H1 (cell line): Measurements from ENCODE around the gene FADS2. TPM values are rescaled to one million over a fixed set of nuclear protein-coding genes. Genes with fewer than 3 reads are reported as not detected.

Source experiments
- CTCF ChIA-PET: fragments of 300-600 bp; sonication (Branson Sonifier 250); formaldehyde crosslinking; loops from one replicate; lab custom pipeline; 2021; ENCODE audit not compliant: partially characterized antibody; lab: Charles Lee
- POLR2A ChIA-PET: fragments of 300-600 bp; sonication (Branson Sonifier 250); formaldehyde crosslinking; loops from one replicate; lab custom pipeline; 2021; ENCODE audit warnings: inconsistent platforms; ENCODE audit not compliant: partially characterized antibody; lab: Charles Lee
- DNase-seq, 2 experiments: peaks; one replicate each; pipeline versions ENCODE4 v3.0.0 to v3.0.0-alpha.2; 2010 to 2022; ENCODE audit warnings: low spot score in 2 of 2, low read depth in 1 of 2, mixed read lengths in 1 of 2
- FAIRE-seq: peaks from 2 replicates; lab custom pipeline; 2011; peaks lifted over from hg19 to GRCh38; lab: Jason Lieb, UNC
- H2AFZ ChIP-seq: 2 replicates; pipeline ENCODE4 v1.8.1; 2012; ENCODE audit warnings: low read length, inconsistent platforms
- H2AK5ac ChIP-seq: 2 replicates; pipeline ENCODE4 v1.6.1; 2013; ENCODE audit warnings: low read depth, low read length
- H2BK120ac ChIP-seq: replicated peaks from 2 replicates; pipeline ENCODE3; 2013; ENCODE audit warnings: low read depth, low read length, inconsistent platforms
- H2BK12ac ChIP-seq: 2 replicates; pipeline ENCODE4 v1.6.1; 2013; ENCODE audit warnings: low read depth, low read length
- H2BK15ac ChIP-seq: 2 replicates; pipeline ENCODE4 v1.6.1; 2013; ENCODE audit warnings: low read length
- H2BK20ac ChIP-seq: 2 replicates; pipeline ENCODE4 v1.6.1; 2013; ENCODE audit warnings: low read length
- H2BK5ac ChIP-seq: 2 replicates; pipeline ENCODE4 v1.6.1; 2013; ENCODE audit warnings: low read depth, low read length
- H3K14ac ChIP-seq: 2 replicates; pipeline ENCODE4 v1.6.1; 2013; ENCODE audit warnings: inconsistent platforms; ENCODE audit not compliant: insufficient read length
- H3K18ac ChIP-seq: 2 replicates; pipeline ENCODE4 v1.6.1; 2013; ENCODE audit warnings: low read length; ENCODE audit errors: extremely low read depth
- H3K23ac ChIP-seq: 2 replicates; pipeline ENCODE4 v1.6.1; 2013; ENCODE audit warnings: inconsistent platforms; ENCODE audit not compliant: insufficient read length
- H3K23me2 ChIP-seq: 2 replicates; pipeline ENCODE4 v1.6.1; 2013; ENCODE audit warnings: low read depth, low read length
- H3K27ac ChIP-seq: 2 replicates; pipeline ENCODE4 v1.6.1; 2011; ENCODE audit warnings: low read depth, low read length, inconsistent platforms
- H3K27me3 ChIP-seq, 4 experiments: replicated peaks in 1 of 4; 1 replicate in 1 of 4; 2 replicates in 3 of 4; pipeline versions ENCODE4 v1.6.1 to v1.8.1; 2011 to 2013; ENCODE audit warnings: low read length in 3 of 4, mild to moderate bottlenecking in 3 of 4, inconsistent platforms in 2 of 4, mixed read lengths in 2 of 4, moderate library complexity in 1 of 4; ENCODE audit not compliant: control insufficient read depth in 3 of 4, insufficient read depth in 3 of 4; ENCODE audit errors: extremely low read depth in 1 of 4
- H3K36me3 ChIP-seq, 4 experiments: 2 replicates each; pipeline versions ENCODE4 v1.6.1 to v1.8.1; 2011 to 2013; ENCODE audit warnings: mild to moderate bottlenecking in 4 of 4, low read length in 3 of 4, moderate library complexity in 2 of 4, control low read depth in 1 of 4, inconsistent platforms in 1 of 4; ENCODE audit not compliant: insufficient read depth in 4 of 4, control insufficient read depth in 2 of 4
- H3K4ac ChIP-seq: replicated peaks from 2 replicates; pipeline ENCODE3; 2013; ENCODE audit warnings: low read length, low read depth, mixed read lengths, inconsistent platforms; ENCODE audit not compliant: insufficient read length
- H3K4me1 ChIP-seq, 4 experiments: replicated peaks in 1 of 4; 1 replicate in 1 of 4; 2 replicates in 3 of 4; pipeline versions ENCODE4 v1.6.1 to v1.8.1; 2011 to 2013; ENCODE audit warnings: low read length in 3 of 4, inconsistent platforms in 2 of 4, mixed read lengths in 1 of 4; ENCODE audit not compliant: insufficient read depth in 4 of 4, control insufficient read depth in 3 of 4
- H3K4me2 ChIP-seq, 2 experiments: 2 replicates each; pipeline versions ENCODE4 v1.6.1 to v1.8.1; 2011 to 2013; ENCODE audit warnings: low read depth in 2 of 2, low read length in 2 of 2, control low read depth in 1 of 2, inconsistent platforms in 1 of 2, mild to moderate bottlenecking in 1 of 2; ENCODE audit not compliant: insufficient read depth in 1 of 2
- H3K4me3 ChIP-seq, 4 experiments: fragments of 200-600, 300-600 bp in 1 of 4; sonication (generic), shearing (Covaris generic), sonication (Bioruptor Twin) in 1 of 4; 2 replicates each; pipeline versions ENCODE4 v1.5.1 to v1.8.1; 2011 to 2016; ENCODE audit warnings: low read length in 4 of 4, low read depth in 3 of 4, control low read depth in 2 of 4, inconsistent platforms in 2 of 4, mild to moderate bottlenecking in 2 of 4, mixed read lengths in 1 of 4, moderate library complexity in 1 of 4; ENCODE audit not compliant: insufficient read depth in 2 of 4; ENCODE audit errors: extremely low read depth in 1 of 4
- H3K56ac ChIP-seq: replicated peaks from 2 replicates; pipeline ENCODE3; 2013; ENCODE audit warnings: low read depth, mild to moderate bottlenecking, mixed read lengths, low read length, inconsistent platforms; ENCODE audit not compliant: insufficient read length
- H3K79me1 ChIP-seq: 2 replicates; pipeline ENCODE4 v1.6.1; 2013; ENCODE audit warnings: low read depth, low read length, control low read depth
- H3K79me2 ChIP-seq, 2 experiments: 2 replicates each; pipeline versions ENCODE4 v1.6.1 to v1.8.1; 2012 to 2013; ENCODE audit warnings: low read length in 2 of 2, mild to moderate bottlenecking in 2 of 2, inconsistent platforms in 1 of 2; ENCODE audit not compliant: insufficient read depth in 2 of 2, control insufficient read depth in 1 of 2
- H3K9ac ChIP-seq, 4 experiments: replicated peaks in 1 of 4; 1 replicate in 1 of 4; 2 replicates in 3 of 4; pipeline versions ENCODE4 v1.6.1 to v1.8.1; 2011 to 2013; ENCODE audit warnings: low read depth in 3 of 4, low read length in 3 of 4, control low read depth in 2 of 4, mild to moderate bottlenecking in 2 of 4, moderate library complexity in 2 of 4, inconsistent platforms in 1 of 4; ENCODE audit errors: extremely low read depth in 1 of 4
- H3K9me3 ChIP-seq, 2 experiments: 2 replicates each; pipeline versions ENCODE4 v1.6.1 to v1.8.1; 2012 to 2013; ENCODE audit warnings: mild to moderate bottlenecking in 2 of 2, moderate library complexity in 2 of 2, control low read depth in 1 of 2, inconsistent platforms in 1 of 2, low read depth in 1 of 2, low read length in 1 of 2, mixed read lengths in 1 of 2; ENCODE audit not compliant: insufficient read depth in 2 of 2
- H4K20me1 ChIP-seq, 2 experiments: replicated peaks in 1 of 2; 2 replicates each; pipeline versions ENCODE3 to v1.8.1; 2011 to 2013; ENCODE audit warnings: inconsistent platforms in 2 of 2, low read length in 2 of 2, mild to moderate bottlenecking in 1 of 2; ENCODE audit not compliant: insufficient read depth in 2 of 2, control insufficient read depth in 1 of 2
- H4K5ac ChIP-seq: 2 replicates; pipeline ENCODE4 v1.6.1; 2013; ENCODE audit warnings: low read length, low read depth, mixed read lengths, inconsistent platforms; ENCODE audit not compliant: insufficient read length
- H4K8ac ChIP-seq: 2 replicates; pipeline ENCODE4 v1.8.0; 2013; ENCODE audit warnings: mild to moderate bottlenecking, moderate library complexity, low read length, inconsistent platforms; ENCODE audit not compliant: insufficient read depth; ENCODE audit errors: extremely low read depth
- H4K91ac ChIP-seq: replicated peaks from 2 replicates; pipeline ENCODE3; 2013; ENCODE audit warnings: low read length, mixed read lengths, inconsistent platforms; ENCODE audit not compliant: insufficient read length
- CBX8 ChIP-seq: fragments of 300-800, 300-1000 bp; sonication (generic); IDR thresholded peaks from 2 replicates; pipeline ENCODE4 v1.7.1; 2016; ENCODE audit warnings: low read depth, low read length, borderline replicate concordance
- CTBP2 ChIP-seq: IDR thresholded peaks from 2 replicates; pipeline ENCODE4 v1.7.0; 2011; ENCODE audit warnings: borderline replicate concordance, mild to moderate bottlenecking, moderate library complexity, mixed read lengths, low read length; ENCODE audit not compliant: insufficient read depth, insufficient read length
- EP300 ChIP-seq, 2 experiments: IDR thresholded peaks; 1 replicate in 1 of 2; 2 replicates in 1 of 2; pipeline ENCODE4 v1.6.1; 2011 to 2012; ENCODE audit warnings: low read depth in 2 of 2, low read length in 2 of 2, mild to moderate bottlenecking in 2 of 2, borderline replicate concordance in 1 of 2, inconsistent platforms in 1 of 2, moderate library complexity in 1 of 2
- EZH2 ChIP-seq: fragments of 200-600 bp; sonication (generic); IDR thresholded peaks from 2 replicates; pipeline ENCODE4 v1.7.1; 2012; ENCODE audit warnings: low read depth, mild to moderate bottlenecking, moderate library complexity, low read length, inconsistent platforms; ENCODE audit not compliant: severe bottlenecking
- FOSL1 ChIP-seq: IDR thresholded peaks from 2 replicates; pipeline ENCODE4 v1.6.1; 2011; ENCODE audit warnings: mild to moderate bottlenecking, low read depth, low read length, moderate library complexity; ENCODE audit not compliant: insufficient read depth
- GABPA ChIP-seq: IDR thresholded peaks from 2 replicates; pipeline ENCODE4 v1.6.1; 2011; ENCODE audit warnings: mild to moderate bottlenecking, low read length, moderate library complexity, borderline replicate concordance; ENCODE audit not compliant: insufficient read depth
- RBBP5 ChIP-seq: IDR thresholded peaks from 2 replicates; pipeline ENCODE4 v1.7.1; 2012; ENCODE audit warnings: low read depth, mild to moderate bottlenecking, inconsistent platforms, low read length, moderate library complexity, borderline replicate concordance
- SP1 ChIP-seq: IDR thresholded peaks from 2 replicates; pipeline ENCODE4 v1.6.1; 2011; ENCODE audit warnings: low read depth, low read length
- SUZ12 ChIP-seq: fragments of 200-600 bp; sonication (generic); IDR thresholded peaks from 2 replicates; pipeline ENCODE4 v1.6.1; 2012; ENCODE audit warnings: mild to moderate bottlenecking, inconsistent platforms, low read length, moderate library complexity, mixed read lengths
- YY1 ChIP-seq: IDR thresholded peaks from 2 replicates; pipeline ENCODE4 v1.6.1; 2011; ENCODE audit warnings: low read depth, mild to moderate bottlenecking, low read length
- WGBS, 2 experiments: shearing (Covaris generic) in 1 of 2; methylation state at CpG; one replicate each; pipeline versions ENCODE4 v1.1.6 to v1.1.7; 2013 to 2015; ENCODE audit warnings: low lambda C conversion rate in 2 of 2, mixed read lengths in 2 of 2, inconsistent platforms in 1 of 2, low coverage in 1 of 2, missing lambda C conversion rate in 1 of 2; ENCODE audit not compliant: insufficient replicate concordance in 2 of 2, insufficient coverage in 1 of 2, insufficient read length in 1 of 2; ENCODE audit errors: extremely low coverage in 1 of 2, missing lambda C conversion rate in 1 of 2; 5-methylcytosine and 5-hydroxymethylcytosine counted together
- polyA plus RNA-seq, 7 experiments: library from polyadenylated mRNA; depleted of rRNA in 3 of 7; stranded (reverse) in 5 of 7; unstranded in 2 of 7; fragments of >200 nt in 5 of 7; fragments of 200-250 nt in 2 of 7; gene quantifications; 1 replicate in 5 of 7; 2 replicates in 1 of 7; 4 replicates in 1 of 7; pipeline versions ENCODE4 v1.2.1 to v1.2.3, GENCODE V29; 2011 to 2013; ENCODE audit warnings: missing spikeins in 2 of 7, mixed read lengths in 2 of 7
- total RNA-seq: library from RNA; stranded (reverse); fragmentation: NEBNext Ultra II Directional; extraction: Animal tissue kit (Norgen Biotek cat#: 25700); gene quantifications from 2 replicates; pipeline ENCODE4 v1.2.1, GENCODE V29; 2021
- TF ChIP-seq, protein P1 (sequence below), 3 experiments: IDR thresholded peaks; 1 replicate in 2 of 3; 2 replicates in 1 of 3; pipeline versions ENCODE4 v1.5.1 to v1.6.1; 2011; ENCODE audit warnings: low read length in 3 of 3, mild to moderate bottlenecking in 3 of 3, inconsistent platforms in 2 of 3, low read depth in 1 of 3, moderate library complexity in 1 of 3; ENCODE audit not compliant: insufficient read depth in 1 of 3; ENCODE audit errors: control extremely low read depth in 1 of 3

FADS2 gene
- total and polyA plus RNA-seq, 2 of the 8 experiments (the other 6 are each of a cell fraction or from before 2014, with no cell fraction given): 499 to 701 TPM

DNA sequence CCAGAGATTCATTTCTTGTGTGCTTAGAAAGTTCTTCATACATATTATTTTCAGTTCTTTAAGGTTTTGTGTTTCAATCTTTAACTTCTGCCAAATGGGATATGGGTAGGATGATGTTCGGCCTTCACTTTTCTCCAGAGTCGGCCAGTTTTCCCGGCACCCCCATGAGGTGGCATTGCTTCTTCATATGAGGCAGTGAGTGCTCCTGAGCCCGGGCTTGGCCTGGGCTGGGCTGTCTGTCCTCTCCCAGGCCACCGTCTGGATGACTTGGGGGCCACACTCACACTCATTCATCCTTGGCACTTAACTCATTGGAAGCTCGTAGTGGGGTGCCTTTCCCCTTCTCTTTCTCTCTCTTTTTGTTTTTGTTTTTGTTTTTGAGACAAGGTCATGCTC is 23.8 kb downstream of the FADS2 start:
- H3K4ac ChIP-seq: no peak overlapping the region
- H2BK20ac ChIP-seq: no peak overlapping the region
- H3K14ac ChIP-seq: no peak overlapping the region
- ChIA-PET CTCF (interaction anchor here (0.8 to 2.5 kb wide), 3 partner anchors 15 to 24 kb away, joined by 3 to 5 read pairs (median 3); partner anchors contain the start of gene FADS2), POLR2A (interaction anchor here (1.1 kb wide), 1 partner anchor 13 kb away, joined by 4 read pairs; no protein-coding TSS in a partner anchor)
- no peak overlapping the region for H2BK12ac ChIP-seq
- no peak overlapping the region for H3K4me3 ChIP-seq
- H3K9ac ChIP-seq: no peak overlapping the region
- H3K27me3 ChIP-seq: no peaks in the 10 kb centered on the region
- H3K4me1 ChIP-seq: no peaks in the 10 kb centered on the region
- TF ChIP-seq EZH2: no peak
- TF ChIP-seq, protein P1, sequence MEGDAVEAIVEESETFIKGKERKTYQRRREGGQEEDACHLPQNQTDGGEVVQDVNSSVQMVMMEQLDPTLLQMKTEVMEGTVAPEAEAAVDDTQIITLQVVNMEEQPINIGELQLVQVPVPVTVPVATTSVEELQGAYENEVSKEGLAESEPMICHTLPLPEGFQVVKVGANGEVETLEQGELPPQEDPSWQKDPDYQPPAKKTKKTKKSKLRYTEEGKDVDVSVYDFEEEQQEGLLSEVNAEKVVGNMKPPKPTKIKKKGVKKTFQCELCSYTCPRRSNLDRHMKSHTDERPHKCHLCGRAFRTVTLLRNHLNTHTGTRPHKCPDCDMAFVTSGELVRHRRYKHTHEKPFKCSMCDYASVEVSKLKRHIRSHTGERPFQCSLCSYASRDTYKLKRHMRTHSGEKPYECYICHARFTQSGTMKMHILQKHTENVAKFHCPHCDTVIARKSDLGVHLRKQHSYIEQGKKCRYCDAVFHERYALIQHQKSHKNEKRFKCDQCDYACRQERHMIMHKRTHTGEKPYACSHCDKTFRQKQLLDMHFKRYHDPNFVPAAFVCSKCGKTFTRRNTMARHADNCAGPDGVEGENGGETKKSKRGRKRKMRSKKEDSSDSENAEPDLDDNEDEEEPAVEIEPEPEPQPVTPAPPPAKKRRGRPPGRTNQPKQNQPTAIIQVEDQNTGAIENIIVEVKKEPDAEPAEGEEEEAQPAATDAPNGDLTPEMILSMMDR (IDR thresholded peaks at IDR 0.05; ENCODE audit: control extremely low read depth in 1 of 3, insufficient read depth in 1 of 3, low read depth in 1 of 3, low read length in 3 of 3): no peak
- no peak for TF ChIP-seq FOSL1
- no peak for TF ChIP-seq YY1
- no peak for TF ChIP-seq SP1
- TF ChIP-seq SUZ12: no peak
- TF ChIP-seq GABPA: no peak
- TF ChIP-seq RBBP5: no peak
- TF ChIP-seq EP300 (IDR thresholded peaks at IDR 0.05; ENCODE audit: borderline replicate concordance in 1 of 2, low read depth in 2 of 2, low read length in 2 of 2): no peak
- no peak for TF ChIP-seq CBX8
- TF ChIP-seq CTBP2: no peak
- FAIRE-seq (no peak), DNase-seq (no peak)
- no peaks in the 10 kb centered on the region; a peak in 1 of 4 replicates for H3K9me3 ChIP-seq
- WGBS, 2 experiments: 94% methylated on average over 6 of the region's 6 CpGs; no CpG with 5 or more reads in 1 of the 2 experiments
- no peaks in the 10 kb centered on the region for H3K79me2 ChIP-seq
- no peak overlapping the region for H4K8ac ChIP-seq
- no peak overlapping the region for H4K91ac ChIP-seq
- no peaks in the 10 kb centered on the region for H3K23me2 ChIP-seq
- peaks cover 11 to 41% of the 10 kb centered on the region in 2 experiments for H4K20me1 ChIP-seq
- H2BK5ac ChIP-seq: no peak overlapping the region
- H2AFZ ChIP-seq: no peak overlapping the region
- H3K36me3 ChIP-seq: peaks cover 44 to 77% (median 71%) of the 10 kb centered on the region in 4 experiments
- no peak overlapping the region for H3K27ac ChIP-seq
- H3K18ac ChIP-seq: no peak overlapping the region
- H3K79me1 ChIP-seq: peaks cover 11% of the 10 kb centered on the region
- H3K4me2 ChIP-seq: no peak overlapping the region
- H2BK120ac ChIP-seq: no peak overlapping the region
- H3K56ac ChIP-seq: no peak overlapping the region
- no peak overlapping the region for H3K23ac ChIP-seq
- no peak overlapping the region for H4K5ac ChIP-seq
- no peak overlapping the region for H2AK5ac ChIP-seq
- no peak overlapping the region for H2BK15ac ChIP-seq
